NCI-H774 (cell line): ENCODE results near the gene CBFA2T2.
A peak's percentile ranks its signal among the peaks of the same experiment; 100 is the strongest.
"Not testable (repeated sequence)": the region's sequence is repeated elsewhere in the genome, so short reads cannot be mapped to it uniquely, and the experiment has no call there.

Experiments
- DNase-seq: peaks from one replicate; lab custom pipeline; 2025; lab: John Stamatoyannopoulos, UW

Gene CBFA2T2

DNA sequence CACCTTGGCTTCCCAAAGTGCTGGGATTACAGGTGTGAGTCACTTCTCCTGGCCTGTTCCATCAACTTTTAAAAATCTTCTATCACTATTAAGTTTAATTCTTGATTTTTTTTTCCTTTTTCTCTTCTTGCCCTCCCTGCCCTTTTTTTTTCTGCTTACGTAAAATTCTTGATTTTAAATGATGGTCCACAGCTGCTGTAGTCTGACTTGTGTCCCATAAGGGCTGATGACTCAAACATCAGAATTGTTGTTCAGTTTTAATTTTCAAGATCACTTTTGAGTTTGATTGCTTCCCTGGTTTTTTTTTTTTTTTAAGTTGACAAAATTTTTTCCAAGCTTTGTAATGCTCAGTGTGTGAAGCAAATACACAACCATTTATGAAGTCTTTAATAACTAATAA is 61.9 kb downstream of the CBFA2T2 start:
- DNase-seq = no peak

DNA sequence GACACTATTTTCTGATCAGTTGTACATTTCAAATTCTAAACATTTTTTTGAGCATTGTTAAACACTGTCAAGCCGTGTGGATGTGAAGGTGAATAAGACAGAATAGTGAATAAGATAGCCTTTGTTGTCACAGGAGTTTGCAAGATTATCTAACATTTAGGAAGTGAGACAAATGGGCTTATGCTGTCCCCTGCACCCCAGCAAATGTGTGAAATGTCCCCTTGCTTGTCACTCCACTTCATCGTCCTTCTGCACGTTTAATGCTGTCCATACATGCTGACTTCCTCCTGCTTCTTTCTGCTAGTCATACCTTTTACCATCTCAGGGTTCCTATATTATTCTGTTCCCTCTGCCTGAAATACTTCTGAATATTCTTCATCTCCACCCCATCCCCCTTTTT is 62.6 kb downstream of the CBFA2T2 start:
- DNase-seq = no peak

DNA sequence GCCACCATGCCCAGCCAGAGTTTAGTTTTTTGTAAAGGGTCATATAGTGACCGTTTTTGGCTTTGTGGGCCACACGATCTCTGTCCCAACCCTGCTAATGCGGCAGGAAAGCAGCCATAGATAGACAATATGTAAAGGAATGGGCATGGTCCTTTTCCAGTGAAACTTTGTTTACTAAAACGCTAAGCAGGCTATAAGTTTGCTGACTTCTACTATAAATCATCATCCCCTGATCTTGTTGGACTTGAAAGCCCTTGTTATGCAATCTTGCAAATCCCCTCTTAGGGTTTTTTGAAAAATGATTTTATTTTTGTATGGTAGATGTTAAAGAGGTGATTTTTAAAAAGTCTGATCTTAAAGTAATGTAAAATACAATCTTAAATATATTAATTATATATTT is 63.6 kb downstream of the CBFA2T2 start:
- no peak for DNase-seq

DNA sequence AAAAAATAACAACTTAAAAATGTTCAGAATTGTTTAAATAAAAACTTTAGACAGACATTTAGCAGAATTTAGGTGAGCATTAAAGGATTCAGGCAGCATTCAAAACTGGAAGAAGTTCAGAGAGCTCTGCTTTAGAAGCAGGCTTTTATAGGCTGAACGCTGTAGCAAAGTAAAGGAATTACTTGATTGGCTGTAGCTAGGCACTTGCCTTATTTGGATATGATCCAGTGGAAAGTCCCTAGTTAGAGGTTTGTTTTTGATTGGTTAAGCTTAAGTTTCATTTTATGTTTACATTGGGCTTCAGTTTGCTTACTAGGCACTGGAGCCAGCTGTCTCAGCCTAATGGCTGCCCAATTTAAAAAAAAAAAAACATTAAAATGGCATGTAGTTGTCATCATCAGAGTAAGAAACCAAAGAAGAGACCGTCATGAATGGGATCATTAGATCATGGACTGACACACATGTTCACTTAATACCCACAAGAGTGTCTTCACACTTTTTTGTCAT is 65.1 kb downstream of the CBFA2T2 start:
- peak; percentile 93 for DNase-seq

DNA sequence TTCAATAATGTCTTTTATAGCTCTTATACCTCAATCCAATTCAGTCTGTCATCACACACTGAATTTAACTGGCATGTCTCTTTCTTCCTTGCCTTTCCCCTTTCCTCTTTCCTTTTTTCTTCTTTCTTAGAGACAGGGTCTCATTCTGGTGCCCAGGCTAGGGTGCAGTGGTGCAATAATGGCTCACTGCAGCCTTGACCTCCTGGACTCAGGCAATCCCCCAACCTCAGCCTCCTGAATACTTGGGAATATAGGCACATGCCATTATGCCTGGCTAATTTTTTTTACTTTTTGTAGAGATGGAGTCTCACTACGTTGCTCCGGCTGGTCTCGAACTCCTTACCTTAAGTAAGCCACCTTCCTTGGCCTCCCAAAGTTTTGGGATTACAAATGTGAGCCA is 65.9 kb downstream of the CBFA2T2 start:
- no peak for DNase-seq

DNA sequence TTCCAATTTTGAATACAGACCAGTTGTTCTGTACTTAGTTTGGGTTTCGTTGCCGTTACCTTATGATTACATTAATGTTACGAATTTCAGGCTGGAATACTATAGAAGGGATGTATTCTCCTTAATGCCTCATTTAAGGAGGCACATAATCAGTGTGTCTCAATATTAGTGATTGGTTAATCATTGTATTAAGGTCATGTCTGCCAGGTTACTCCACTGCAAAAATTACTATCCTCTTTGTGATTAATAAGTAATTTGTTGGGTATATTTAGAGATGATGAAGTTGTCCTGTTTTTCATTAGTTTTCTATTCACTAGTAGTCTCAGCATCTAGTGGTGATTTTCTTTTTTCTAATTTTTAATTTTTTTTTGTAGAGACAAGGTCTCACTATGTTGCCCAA is 66.3 kb downstream of the CBFA2T2 start:
- DNase-seq = no peak

DNA sequence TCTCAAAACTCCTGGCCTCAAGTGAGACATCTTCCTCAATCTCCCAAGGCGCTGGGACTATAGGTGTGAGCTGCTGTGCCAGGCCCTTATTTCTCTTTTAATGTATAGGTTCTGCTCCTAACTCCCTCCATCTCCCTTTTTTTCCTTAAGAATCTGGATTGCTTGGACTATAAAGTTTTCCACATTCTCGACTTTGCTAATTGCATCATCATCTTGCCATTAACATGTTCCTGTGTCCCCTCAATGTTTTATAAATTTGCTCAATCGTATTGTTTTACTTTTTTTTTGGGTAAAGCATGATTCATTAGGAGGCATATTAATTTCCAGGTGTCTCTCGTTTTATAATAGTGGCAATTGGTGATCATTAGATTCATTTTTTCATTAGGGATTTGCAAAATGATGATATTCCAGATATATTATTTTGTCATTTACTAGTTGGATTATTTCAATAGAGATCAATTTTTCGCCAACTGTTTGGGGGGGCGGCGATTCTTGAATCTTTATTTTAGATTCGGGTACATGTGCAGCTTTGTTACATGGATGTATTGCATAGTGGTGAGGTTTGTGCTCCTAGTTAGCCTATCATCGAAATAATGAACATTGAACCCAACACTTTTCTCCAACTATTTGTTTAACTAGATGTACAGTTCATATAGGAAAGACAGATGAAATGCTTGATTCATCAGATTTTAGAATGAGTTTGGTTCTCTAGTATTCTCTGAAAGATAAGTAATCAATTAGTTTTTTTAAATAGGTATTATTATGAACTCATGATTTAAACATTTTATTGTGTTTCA is 68.7 kb downstream of the CBFA2T2 start:
- DNase-seq = no peak

DNA sequence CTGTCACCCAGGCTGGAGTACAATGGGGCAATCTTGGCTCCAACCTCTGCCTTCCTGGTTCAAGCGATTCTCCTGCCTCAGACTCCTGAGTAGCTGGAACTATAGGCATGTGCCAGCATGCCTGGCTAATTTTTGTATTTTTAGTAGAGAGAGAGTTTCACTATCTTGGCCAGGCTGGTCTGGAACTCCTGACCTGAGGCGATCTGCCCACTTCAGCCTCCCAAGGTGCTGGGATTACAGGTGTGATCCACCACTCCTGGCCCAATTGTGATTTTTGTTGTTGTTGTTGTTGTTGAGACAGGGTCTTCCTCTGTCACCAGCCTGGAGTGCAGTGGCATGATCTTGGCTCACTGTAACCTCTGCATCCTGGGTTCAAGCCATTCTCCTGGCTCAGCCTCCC is 69.3 kb downstream of the CBFA2T2 start:
- no peak for DNase-seq

DNA sequence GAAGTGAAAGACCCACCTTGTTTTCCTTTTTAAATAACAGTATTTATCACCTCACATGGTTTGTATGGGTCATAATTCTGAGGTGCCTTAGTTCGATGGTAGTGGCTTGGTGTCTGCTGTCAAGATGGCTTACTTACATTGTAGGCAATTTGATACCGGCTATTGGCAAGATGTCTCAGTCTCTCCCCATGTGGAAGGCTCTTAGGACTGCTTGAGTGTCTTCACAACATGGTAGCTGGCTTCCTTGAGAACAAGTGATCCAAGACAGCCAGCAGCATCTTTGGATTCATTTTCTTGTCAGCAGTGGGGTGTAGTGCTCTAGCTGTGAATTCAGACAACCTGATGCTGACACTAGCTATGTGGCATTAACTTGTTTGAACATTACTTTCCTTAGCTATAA is 70.1 kb downstream of the CBFA2T2 start:
- DNase-seq = no peak

DNA sequence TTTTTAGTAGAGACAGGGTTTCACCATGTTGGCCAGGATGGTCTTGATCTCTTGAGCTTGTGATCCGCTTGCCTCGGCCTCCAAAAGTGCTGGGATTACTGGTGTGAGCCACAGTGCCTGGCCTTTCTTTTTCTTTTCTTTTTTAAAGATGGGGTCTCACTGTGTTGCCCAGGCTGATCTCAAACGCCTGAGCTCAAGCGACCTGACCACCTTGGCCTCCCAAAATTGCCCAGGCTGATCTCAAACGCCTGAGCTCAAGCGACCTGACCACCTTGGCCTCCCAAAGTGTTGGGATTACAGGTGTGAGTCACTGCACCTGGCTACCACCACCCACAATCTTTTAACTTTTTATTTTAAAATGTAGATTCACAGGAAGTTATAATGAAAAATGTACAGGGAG is 71.2 kb downstream of the CBFA2T2 start:
- DNase-seq = not testable (repeated sequence)

DNA sequence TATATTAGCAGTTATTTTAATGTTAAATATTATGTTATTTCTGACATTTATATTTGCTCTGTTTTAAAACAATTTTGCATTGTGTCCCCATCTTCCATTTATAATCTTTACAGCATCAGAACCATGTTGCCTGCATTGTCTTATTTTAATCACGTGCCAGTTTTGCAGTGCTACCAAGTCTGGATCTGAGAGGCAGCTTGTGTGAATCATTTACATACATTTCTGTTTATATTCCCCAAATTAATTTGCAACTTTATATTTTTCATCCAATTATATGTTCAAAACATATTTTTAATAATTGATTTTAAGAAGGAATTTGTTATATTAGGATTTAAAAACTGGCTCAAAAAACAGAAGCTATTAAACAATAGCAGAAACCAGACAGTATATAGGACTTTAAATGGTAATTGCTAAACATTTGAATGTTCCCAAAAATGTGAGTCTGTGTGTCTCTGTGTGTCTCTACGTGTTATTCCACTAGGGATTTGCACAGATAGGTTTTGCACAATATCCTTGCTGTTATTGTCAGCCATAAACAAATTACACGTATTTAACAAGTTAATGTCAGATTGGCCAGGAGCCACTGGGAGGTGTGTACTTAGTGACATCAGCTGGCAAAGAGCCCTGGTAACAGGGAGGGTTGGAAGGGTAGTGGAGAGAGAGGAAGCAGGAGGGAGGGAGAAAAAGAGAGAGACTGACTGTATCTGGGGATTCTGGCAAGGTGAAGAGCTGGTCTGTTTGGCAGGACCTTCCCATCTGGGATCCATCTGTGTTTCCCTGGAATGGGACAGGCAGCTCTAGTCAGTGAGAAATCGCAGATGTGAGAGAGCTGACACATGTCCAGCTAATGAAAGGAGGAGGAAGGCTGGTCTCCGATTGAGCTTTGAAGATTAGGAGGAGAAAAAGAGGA is 72.1 kb downstream of the CBFA2T2 start:
- DNase-seq = peak; percentile 96

DNA sequence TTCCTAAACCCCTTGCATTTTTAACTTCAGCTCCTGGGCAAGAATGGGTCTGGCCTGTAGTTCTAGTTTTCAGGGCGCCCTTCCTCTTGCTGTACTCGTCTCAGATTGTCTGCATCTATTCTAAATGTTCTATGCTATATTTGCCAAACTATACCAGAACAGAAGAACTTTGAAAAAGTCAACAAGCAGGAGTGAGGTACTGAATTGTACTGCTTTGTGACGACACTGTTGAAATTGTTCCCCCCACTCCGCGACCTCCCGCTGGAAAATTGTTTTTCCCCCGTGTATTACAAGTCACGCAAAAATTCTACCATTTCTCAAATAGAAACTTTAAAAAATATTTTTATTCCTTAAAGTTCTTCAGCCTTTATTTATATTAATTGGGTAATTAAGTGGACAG is 73.9 kb downstream of the CBFA2T2 start:
- DNase-seq = no peak

DNA sequence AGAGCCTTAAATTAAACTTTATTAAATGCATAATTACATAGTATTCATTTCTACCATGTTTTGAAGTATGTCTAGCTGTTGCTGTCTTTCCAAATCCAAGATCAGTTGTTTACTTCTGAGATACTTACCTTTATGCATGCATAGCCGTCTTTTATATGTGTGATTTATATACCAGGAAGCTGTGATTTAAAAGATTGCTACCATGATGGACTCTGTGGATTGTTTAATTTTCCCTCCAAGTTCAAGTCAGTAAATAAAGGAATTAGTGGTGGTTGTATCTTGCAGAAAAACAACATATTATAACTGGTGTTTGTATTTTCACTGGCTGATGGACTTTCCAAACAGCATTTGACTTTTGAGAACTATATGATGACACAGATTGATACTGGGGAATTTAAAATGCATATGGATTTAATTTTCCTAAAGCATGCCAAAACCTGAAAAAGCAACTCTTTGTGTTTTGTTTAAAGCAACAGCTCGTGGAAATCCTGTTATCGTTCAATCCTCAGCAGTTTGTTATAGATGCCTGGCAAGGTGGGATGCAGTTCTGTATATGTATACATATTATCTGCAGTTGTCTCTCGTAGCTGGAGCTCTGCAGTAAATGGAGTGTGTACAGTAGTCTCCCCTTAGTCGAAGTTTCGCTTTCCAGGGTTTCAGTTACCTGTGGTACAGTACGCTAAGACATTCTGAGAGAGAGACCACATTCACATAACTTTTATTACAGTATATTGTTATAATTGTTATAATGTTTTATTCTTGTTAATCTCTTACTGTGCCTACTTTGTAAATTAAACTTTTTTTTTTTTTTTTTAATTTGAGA is 77.1 kb downstream of the CBFA2T2 start:
- peak; percentile 22 for DNase-seq

DNA sequence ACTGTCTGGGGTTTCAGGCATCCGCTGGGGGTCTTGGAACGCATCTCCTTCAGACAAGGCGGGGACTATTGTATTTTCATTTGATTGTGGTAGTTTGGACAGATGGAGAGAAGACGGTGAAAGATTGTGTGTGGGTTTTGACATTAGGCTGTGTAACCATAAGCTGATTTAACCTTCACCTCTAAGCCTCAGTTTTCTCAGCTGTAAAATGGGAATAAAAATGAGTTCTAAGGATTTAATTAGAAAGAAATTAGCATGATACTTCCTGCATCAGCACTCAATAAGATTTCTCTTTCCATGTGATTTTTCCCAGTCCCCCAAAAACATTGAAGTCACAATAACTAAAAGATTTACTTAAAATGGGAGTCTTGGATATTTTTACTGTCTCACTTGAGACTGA is 78.1 kb downstream of the CBFA2T2 start:
- DNase-seq = no peak

DNA sequence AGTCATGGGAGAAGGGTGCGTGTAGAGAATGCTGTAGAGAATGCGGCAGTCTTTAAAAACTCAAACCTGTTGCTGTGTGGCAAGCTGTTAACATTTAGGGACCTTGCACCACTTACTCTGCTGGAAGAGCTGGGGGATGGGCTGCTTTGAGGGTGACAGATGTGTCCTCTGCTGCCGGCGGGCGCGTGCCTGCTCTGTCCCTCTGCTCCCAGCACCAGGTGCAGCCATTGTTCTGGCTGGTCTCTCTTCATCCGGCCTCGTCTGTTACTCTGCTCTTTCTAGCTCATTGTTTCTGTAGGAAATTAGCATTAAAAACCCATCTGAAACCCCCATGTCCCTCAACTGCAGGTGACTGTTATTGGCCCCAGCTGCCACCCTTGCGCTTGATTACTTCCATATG is 78.5 kb downstream of the CBFA2T2 start:
- DNase-seq = peak; percentile 97

DNA sequence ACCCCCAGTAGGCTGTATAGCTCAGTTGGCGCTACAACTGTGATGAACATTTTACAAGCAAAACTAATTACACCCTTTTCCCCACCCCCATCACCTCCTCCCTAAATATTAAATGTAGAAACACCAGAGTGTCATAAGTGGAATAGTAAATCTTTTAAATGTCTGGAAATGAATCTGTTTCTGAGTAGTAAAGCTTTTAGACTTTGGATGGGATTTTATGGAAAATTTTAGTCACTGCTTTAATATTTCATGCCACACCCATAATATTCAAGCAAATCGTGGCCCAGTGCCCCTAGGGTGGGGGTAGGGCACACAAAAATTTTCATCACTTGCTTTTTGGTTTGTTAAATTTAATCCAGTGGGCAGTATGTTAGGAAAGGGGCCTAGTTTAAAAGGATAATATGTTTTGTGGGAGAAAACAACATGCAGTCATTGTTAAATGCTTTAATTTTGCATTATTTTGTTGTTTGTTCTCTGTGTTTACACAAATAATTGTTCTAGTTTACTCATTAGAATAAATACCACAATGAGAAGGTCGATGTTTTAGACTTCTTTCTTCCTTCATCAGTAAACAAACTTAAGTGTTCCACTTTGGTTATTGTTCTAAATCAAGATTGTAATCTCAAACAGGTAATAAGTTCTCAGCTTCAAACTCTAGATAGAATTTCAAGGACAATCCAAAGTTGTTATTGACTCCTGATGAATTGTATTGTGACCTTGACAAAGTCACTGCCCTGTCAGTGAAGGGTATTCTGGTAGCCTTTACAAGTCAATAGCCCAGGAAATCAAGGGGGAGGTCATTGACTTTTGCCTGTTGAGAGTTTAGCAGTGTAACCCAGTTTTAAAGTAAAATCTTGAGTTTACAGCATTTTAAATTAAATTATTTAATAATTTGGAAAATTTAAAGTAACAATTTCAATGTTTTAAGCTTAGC is 79.2 kb downstream of the CBFA2T2 start:
- no peak for DNase-seq

DNA sequence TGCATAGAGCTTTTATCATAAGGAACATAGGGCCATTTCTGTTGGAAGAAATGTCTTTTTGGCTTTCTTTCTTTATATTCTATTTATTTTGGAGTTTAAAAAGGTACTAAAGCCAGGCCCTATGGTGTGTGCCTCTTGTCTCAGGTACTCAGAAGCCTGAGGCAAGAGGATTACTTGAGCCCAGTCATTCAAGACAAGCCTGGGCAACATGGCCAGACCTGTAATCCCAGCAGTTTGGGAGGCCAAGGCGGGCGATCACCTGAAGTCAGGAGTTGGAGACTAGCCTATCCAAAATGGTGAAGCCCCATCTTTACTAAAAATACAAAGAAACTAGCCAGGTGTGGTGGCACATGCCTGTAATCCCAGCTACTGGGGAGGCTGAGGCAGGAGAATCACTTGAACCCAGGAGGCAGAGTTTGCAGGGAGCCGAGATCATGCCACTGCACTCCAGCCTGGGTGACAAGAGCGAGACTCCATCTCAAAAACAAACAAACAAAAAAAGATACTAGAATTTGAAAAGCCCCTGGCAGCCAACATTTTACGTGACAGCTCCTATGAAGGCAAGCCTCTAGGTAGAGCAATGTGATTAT is 80.0 kb downstream of the CBFA2T2 start:
- DNase-seq = no peak

DNA sequence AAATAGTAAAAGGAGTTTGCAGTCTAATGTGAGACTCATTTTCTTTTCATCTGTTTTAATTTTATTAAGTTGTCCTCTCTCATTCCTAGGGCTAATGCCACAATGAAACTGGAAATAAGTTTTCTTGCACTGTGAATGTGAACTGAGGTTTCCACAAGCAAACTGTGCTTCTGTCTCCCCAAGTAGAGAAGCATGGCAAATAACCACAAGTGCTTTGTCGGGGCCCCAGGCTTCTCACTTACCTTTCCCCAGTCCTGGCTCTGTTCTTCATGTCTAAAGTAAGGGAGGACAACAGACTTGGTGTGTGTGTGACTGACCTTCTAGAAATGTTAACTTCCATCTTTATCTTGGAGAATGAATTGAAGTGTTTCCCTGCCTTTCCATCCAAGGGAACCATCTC is 80.8 kb downstream of the CBFA2T2 start:
- no peak for DNase-seq

DNA sequence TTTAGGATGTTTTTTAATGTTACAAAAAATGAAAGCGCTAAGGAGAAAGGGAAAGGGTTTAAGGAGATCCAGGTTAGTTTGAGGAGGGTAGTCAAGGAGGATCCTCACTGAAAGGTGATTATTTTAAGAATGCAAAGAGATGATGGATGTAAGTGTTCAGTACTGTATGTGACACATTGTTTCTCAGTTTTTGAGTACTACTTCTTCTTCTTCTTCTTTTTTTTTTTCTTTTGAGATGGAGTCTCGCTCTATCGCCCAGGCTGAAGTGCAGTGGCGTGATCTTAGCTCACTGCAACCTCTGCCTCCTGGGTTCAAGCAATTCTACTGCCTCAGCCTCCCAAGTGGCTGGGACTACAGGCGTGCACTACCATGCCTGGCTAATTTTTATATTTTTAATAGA is 83.4 kb downstream of the CBFA2T2 start:
- DNase-seq = not testable (repeated sequence)

DNA sequence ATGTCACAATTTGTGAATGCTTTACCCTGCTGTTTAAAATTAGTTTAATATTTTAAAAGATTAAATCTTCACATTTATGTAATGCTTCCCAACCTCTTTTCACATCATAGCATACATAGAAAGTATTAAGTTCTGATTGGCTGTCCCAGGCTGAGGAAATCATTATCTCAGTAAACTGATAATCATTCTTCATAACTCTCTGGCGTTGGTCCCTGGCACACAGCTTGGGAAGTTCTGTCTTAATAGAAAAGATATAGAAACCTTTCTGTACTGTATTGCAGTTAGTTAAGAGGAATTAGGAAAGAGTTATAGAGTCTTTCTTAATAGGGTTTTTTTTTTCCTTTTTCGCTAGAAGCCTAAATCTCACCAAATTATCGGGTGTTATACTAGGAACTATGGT is 85.4 kb downstream of the CBFA2T2 start:
- no peak for DNase-seq
